ENCODE measurements around the gene DIAPH3.

DNA sequence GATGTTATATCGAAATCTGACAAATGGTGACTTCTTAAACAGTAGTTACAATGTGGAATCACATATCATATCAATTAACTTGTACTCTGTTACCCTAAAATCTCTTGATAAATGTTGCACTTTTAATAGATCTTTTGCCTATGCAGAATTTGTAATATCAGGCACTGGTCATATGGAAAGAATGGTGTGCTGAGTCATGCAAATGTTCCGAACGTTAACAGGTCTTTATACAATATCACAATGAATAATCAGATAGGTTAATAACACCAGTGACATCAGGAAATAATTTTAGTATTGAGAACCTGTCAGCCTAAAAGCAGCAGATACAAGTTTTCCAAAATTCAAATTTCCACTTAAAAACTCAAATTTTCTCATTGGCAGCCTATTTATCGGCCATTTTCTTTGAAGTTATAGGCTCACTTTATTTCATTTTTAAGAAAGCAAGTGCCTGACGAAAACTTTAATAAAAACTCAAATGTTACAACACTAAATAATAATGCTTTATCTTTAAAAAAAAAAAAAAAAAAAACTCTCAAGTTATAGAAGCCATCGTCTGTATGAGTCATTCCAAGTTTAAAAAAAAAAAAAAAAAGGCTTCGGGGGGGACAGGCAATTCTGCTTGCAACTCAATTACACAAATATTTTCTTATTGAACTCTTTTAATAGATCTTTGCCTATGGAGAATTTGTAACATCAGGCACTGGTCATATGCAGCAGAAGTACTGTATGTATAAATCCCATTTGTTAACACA lies 180.9 kb downstream of the DIAPH3 start:
- TF ChIP-seq POLR2A (IDR thresholded peaks at IDR 0.05; ENCODE audit: low read depth, low read length): no peak
- TF ChIP-seq TAF1 (IDR thresholded peaks at IDR 0.05; ENCODE audit: borderline replicate concordance, low read depth, low read length): no peak
- no peak for TF ChIP-seq POLR2AphosphoS5 (IDR thresholded peaks at IDR 0.05; ENCODE audit: low read depth, low read length)

Measured in GM12892 (cell line).